Keratinocyte (primary cell): ENCODE results near the gene RFX3. TPM values are rescaled to one million over a fixed set of nuclear protein-coding genes. Genes with fewer than 3 reads are reported as not detected.

Experiments
- DNase-seq: peaks from one replicate; pipeline ENCODE4 v3.0.0-alpha.2; 2011; ENCODE audit warnings: low read depth, missing footprints, low spot score
- FAIRE-seq: peaks from 2 replicates; lab custom pipeline; 2011; peaks lifted over from hg19 to GRCh38; lab: Jason Lieb, UNC
- H2AFZ ChIP-seq: 2 replicates; pipeline ENCODE4 v1.6.0; 2012; ENCODE audit warnings: low read length, control low read depth, inconsistent platforms; ENCODE audit not compliant: control insufficient read depth
- H3K27ac ChIP-seq: 2 replicates; pipeline ENCODE4 v1.5.1; 2011; ENCODE audit warnings: low read length; ENCODE audit not compliant: control insufficient read depth, insufficient read depth
- H3K27me3 ChIP-seq: 3 replicates; pipeline ENCODE4 v1.6.0; 2011; ENCODE audit warnings: low read length; ENCODE audit not compliant: control insufficient read depth, insufficient read depth; ENCODE audit errors: extremely low read depth
- H3K36me3 ChIP-seq, 2 experiments: 2 replicates in 1 of 2; 3 replicates in 1 of 2; pipeline ENCODE4 v1.5.1; 2011; ENCODE audit warnings: low read length in 2 of 2, mild to moderate bottlenecking in 1 of 2; ENCODE audit not compliant: control insufficient read depth in 2 of 2, insufficient read depth in 2 of 2; ENCODE audit errors: extremely low read depth in 1 of 2
- H3K4me1 ChIP-seq: 3 replicates; pipeline ENCODE4 v1.5.1; 2011; ENCODE audit warnings: low read length; ENCODE audit not compliant: control insufficient read depth, insufficient read depth; ENCODE audit errors: extremely low read depth
- H3K4me2 ChIP-seq: 3 replicates; pipeline ENCODE4 v1.6.0; 2011; ENCODE audit warnings: low read depth, low read length; ENCODE audit not compliant: control insufficient read depth, insufficient read depth; ENCODE audit errors: extremely low read depth
- H3K4me3 ChIP-seq, 3 experiments: fragments of 200-600 bp in 1 of 3; sonication (generic) in 1 of 3; 2 replicates in 2 of 3; 3 replicates in 1 of 3; pipeline ENCODE4 v1.5.1; 2011 to 2016; ENCODE audit warnings: low read length in 3 of 3, mild to moderate bottlenecking in 3 of 3, control low read depth in 2 of 3, inconsistent platforms in 1 of 3, low read depth in 1 of 3, mixed read lengths in 1 of 3, mixed run types in 1 of 3, moderate library complexity in 1 of 3; ENCODE audit not compliant: control insufficient read depth in 2 of 3, insufficient read depth in 2 of 3; ENCODE audit errors: extremely low read depth in 1 of 3
- H3K79me2 ChIP-seq: 2 replicates; pipeline ENCODE4 v1.6.0; 2012; ENCODE audit warnings: low read length; ENCODE audit not compliant: control insufficient read depth, insufficient read depth
- H3K9ac ChIP-seq: 3 replicates; pipeline ENCODE4 v1.6.0; 2011; ENCODE audit warnings: low read length; ENCODE audit not compliant: control insufficient read depth, insufficient read depth; ENCODE audit errors: extremely low read depth
- H3K9me1 ChIP-seq: 3 replicates; pipeline ENCODE4 v1.6.0; 2011; ENCODE audit warnings: low read length; ENCODE audit not compliant: control insufficient read depth, insufficient read depth; ENCODE audit errors: extremely low read depth
- H3K9me3 ChIP-seq: 2 replicates; pipeline ENCODE4 v1.5.1; 2012; ENCODE audit warnings: low read depth, low read length; ENCODE audit not compliant: control insufficient read depth
- H4K20me1 ChIP-seq: 3 replicates; pipeline ENCODE4 v1.6.0; 2011; ENCODE audit warnings: low read length; ENCODE audit not compliant: control insufficient read depth, insufficient read depth; ENCODE audit errors: extremely low read depth
- CTCF ChIP-seq, 3 experiments: IDR thresholded peaks in 1 of 3; conservative IDR thresholded peaks in 1 of 3; optimal IDR thresholded peaks in 1 of 3; 2 replicates in 2 of 3; 3 replicates in 1 of 3; pipeline versions ENCODE3 to v1.5.1; 2011; ENCODE audit warnings: low read length in 3 of 3, mild to moderate bottlenecking in 3 of 3, moderate library complexity in 2 of 3, control low read depth in 1 of 3, inconsistent platforms in 1 of 3; ENCODE audit not compliant: insufficient read depth in 2 of 3; ENCODE audit errors: extremely low read depth in 1 of 3
- EZH2 ChIP-seq: IDR thresholded peaks from one replicate; pipeline ENCODE4 v1.6.1; 2012; ENCODE audit warnings: inconsistent platforms, mild to moderate bottlenecking, low read length, moderate library complexity
- dilution Hi-C: fragments of 300-500 bp; cut with MboI; formaldehyde crosslinking; loops from one replicate; pipeline ENCODE4 v1.7.0; 2020; ENCODE audit warnings: low sequenced_read_pairs; ENCODE audit not compliant: extremely low pct_ligation_motif_present
- polyA plus RNA-seq, 5 experiments: library from polyadenylated mRNA; depleted of rRNA in 3 of 5; stranded (reverse) in 3 of 5; stranded (forward) in 1 of 5; unstranded in 1 of 5; fragments of >200 nt; gene quantifications; 1 replicate in 1 of 5; 2 replicates in 3 of 5; 3 replicates in 1 of 5; pipeline versions ENCODE4 v1.2.1 to v1.2.3, GENCODE V29; 2011 to 2012; ENCODE audit warnings: missing spikeins in 2 of 5, low read depth in 1 of 5, low replicate concordance in 1 of 5

The RFX3 gene
- polyA plus RNA-seq, 1 donor (not counting 4 experiments of a cell fraction or from before 2014, with no cell fraction given) = 1.8 TPM

DNA sequence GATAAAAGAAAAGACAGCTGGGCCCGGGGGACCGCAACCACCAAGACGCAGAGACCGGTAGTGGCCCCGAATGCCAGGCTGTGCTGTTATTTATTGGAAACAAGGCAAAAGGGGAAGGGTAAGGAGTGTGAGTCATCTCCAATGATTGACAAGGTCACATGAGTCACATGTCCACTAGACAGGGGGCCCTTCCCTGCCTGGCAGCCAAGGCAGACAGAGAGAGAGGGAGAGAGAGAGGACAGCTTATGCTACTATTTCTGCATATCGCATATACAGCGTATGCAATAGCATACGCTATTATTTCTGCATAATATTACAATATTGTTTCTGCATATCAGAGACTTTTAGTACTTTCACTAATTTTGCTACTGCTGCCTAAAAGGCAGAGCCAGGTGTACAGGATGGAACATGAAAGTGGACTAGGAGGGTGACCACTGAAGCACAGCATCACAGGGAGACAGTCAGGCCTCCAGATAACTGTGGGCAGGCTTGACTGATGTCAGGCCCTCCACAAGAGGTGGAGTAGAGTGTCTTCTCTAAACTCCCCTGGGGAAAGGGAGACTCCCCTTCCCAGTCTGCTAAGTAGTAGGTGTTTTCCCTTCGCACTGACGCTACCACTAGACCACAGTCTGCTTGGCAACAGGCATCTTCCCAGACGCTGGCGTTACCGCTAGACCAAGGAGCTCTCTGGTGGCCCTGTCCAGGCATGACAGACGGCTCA is 50.3 kb downstream of the RFX3 start:
- H3K4me3 ChIP-seq = no peak overlapping the region
- TF ChIP-seq CTCF (optimal IDR thresholded peaks at IDR 0.05 in 1 of 3, IDR thresholded peaks at IDR 0.05 in 1 of 3, conservative IDR thresholded peaks at IDR 0.05 in 1 of 3; ENCODE audit: extremely low read depth in 1 of 3, insufficient read depth in 2 of 3, low read length in 3 of 3) = no peak
- no peak for TF ChIP-seq EZH2
- H3K9ac ChIP-seq = no peak overlapping the region
- H3K4me2 ChIP-seq = no peak overlapping the region
- no peaks in the 10 kb centered on the region for H3K79me2 ChIP-seq
- H3K4me1 ChIP-seq = peaks cover 9% of the 10 kb centered on the region
- H3K9me3 ChIP-seq = no peaks in the 10 kb centered on the region
- no peak overlapping the region for H2AFZ ChIP-seq
- no peaks in the 10 kb centered on the region for H3K27me3 ChIP-seq
- no peaks in the 10 kb centered on the region for H4K20me1 ChIP-seq
- dilution Hi-C loops = no loop called here
- DNase-seq = no peak
- H3K27ac ChIP-seq = no peak overlapping the region
- H3K9me1 ChIP-seq = no peaks in the 10 kb centered on the region
- H3K36me3 ChIP-seq = no peaks in the 10 kb centered on the region
- no peak for FAIRE-seq

- no peaks in the 10 kb centered on the region for H3K9me1 ChIP-seq
- TF ChIP-seq CTCF (optimal IDR thresholded peaks at IDR 0.05 in 1 of 3, IDR thresholded peaks at IDR 0.05 in 1 of 3, conservative IDR thresholded peaks at IDR 0.05 in 1 of 3; ENCODE audit: extremely low read depth in 1 of 3, insufficient read depth in 2 of 3, low read length in 3 of 3) = no peak
- TF ChIP-seq EZH2 = no peak
- no peaks in the 10 kb centered on the region for H4K20me1 ChIP-seq
- no peaks in the 10 kb centered on the region for H3K9me3 ChIP-seq
- no peaks in the 10 kb centered on the region for H3K36me3 ChIP-seq
- H3K4me1 ChIP-seq = peaks cover 9% of the 10 kb centered on the region
- H3K79me2 ChIP-seq = no peaks in the 10 kb centered on the region
- no peak overlapping the region for H3K4me2 ChIP-seq
- no peak overlapping the region for H3K27ac ChIP-seq
- H3K4me3 ChIP-seq = no peak overlapping the region
- dilution Hi-C loops = no loop called here
- H3K9ac ChIP-seq = no peak overlapping the region
- H2AFZ ChIP-seq = no peak overlapping the region
- DNase-seq = no peak
- no peak for FAIRE-seq
- no peaks in the 10 kb centered on the region for H3K27me3 ChIP-seq
Observed at GRCh38 chr9:3474821-3475220, 51.0 kb downstream of the RFX3 start.
